ENCODE results near the gene KCTD3. TPM values are rescaled to one million over a fixed set of nuclear protein-coding genes. Genes with fewer than 3 reads are reported as not detected.
A peak's percentile ranks its signal among the peaks of the same experiment; 100 is the strongest.

The KCTD3 gene
- total and polyA plus RNA-seq, 2 donors from 2014 or later = 20.3 to 41.6 TPM

GRCh38 chr1:215581896-215582295, 14.8 kb downstream of the KCTD3 start:
- no peak overlapping the region for H3K27ac ChIP-seq (ENCODE audit: low read depth in 2 of 2, low read length in 2 of 2)
- H3K4me3 ChIP-seq (ENCODE audit: low read length in 3 of 3) = no peak overlapping the region
- DNase-seq (no peak), FAIRE-seq (no peak)
- TF ChIP-seq CTCF (IDR thresholded peaks at IDR 0.05; ENCODE audit: borderline replicate concordance, extremely low read depth, insufficient read depth) = no peak
- no peak overlapping the region for H3K9ac ChIP-seq (ENCODE audit: low read length in 3 of 3)
- no peaks in the 10 kb centered on the region for H3K9me3 ChIP-seq (ENCODE audit: control insufficient read depth in 2 of 3, insufficient read depth in 1 of 3, low read length in 3 of 3)
- no peaks in the 10 kb centered on the region for H3K27me3 ChIP-seq (ENCODE audit: control insufficient read depth, insufficient read depth, low read length)
- intact Hi-C loops (cut with DNase I) = no loop called here
- peaks cover 0 to 2% (median 0%) of the 10 kb centered on the region in 3 donors for H3K4me1 ChIP-seq (ENCODE audit: control insufficient read depth in 2 of 3, insufficient read depth in 2 of 3, low read depth in 1 of 3, low read length in 3 of 3)
- peaks cover 3 to 20% (median 9%) of the 10 kb centered on the region in 3 donors for H3K36me3 ChIP-seq (ENCODE audit: control insufficient read depth in 2 of 3, insufficient read depth in 3 of 3, low read length in 3 of 3)

- peaks cover 2 to 10% (median 9%) of the 10 kb centered on the region in 3 donors for H3K36me3 ChIP-seq (ENCODE audit: control insufficient read depth in 2 of 3, insufficient read depth in 3 of 3, low read length in 3 of 3)
- no peak overlapping the region for H3K9ac ChIP-seq (ENCODE audit: low read length in 3 of 3)
- no peak overlapping the region for H3K4me3 ChIP-seq (ENCODE audit: low read length in 3 of 3)
- TF ChIP-seq CTCF (IDR thresholded peaks at IDR 0.05; ENCODE audit: borderline replicate concordance, extremely low read depth, insufficient read depth) = no peak
- intact Hi-C loops (cut with DNase I) = no loop called here
- peak overlapping the region; percentile 36 to 81 for H3K27ac ChIP-seq (ENCODE audit: low read depth in 2 of 2, low read length in 2 of 2)
- FAIRE-seq (no peak), DNase-seq (no peak)
- no peaks in the 10 kb centered on the region for H3K27me3 ChIP-seq (ENCODE audit: control insufficient read depth, insufficient read depth, low read length)
- H3K9me3 ChIP-seq (ENCODE audit: control insufficient read depth in 2 of 3, insufficient read depth in 1 of 3, low read length in 3 of 3) = no peaks in the 10 kb centered on the region
- H3K4me1 ChIP-seq (ENCODE audit: control insufficient read depth in 2 of 3, insufficient read depth in 2 of 3, low read depth in 1 of 3, low read length in 3 of 3) = peaks cover 0 to 2% (median 0%) of the 10 kb centered on the region in 3 donors
These were observed 16.2 kb downstream of the KCTD3 start for GRCh38 chr1:215583185-215583749.

- Histone ChIP-seq H3K27me3 (ENCODE audit: control insufficient read depth, insufficient read depth, low read length) (no peaks in the 10 kb centered on the region), H3K9ac (ENCODE audit: low read length in 3 of 3) (no peak overlapping the region), H3K4me1 (ENCODE audit: control insufficient read depth in 2 of 3, insufficient read depth in 2 of 3, low read depth in 1 of 3, low read length in 3 of 3) (peaks cover 0 to 2% (median 0%) of the 10 kb centered on the region in 3 donors), H3K9me3 (ENCODE audit: control insufficient read depth in 2 of 3, insufficient read depth in 1 of 3, low read length in 3 of 3) (no peaks in the 10 kb centered on the region), H3K36me3 (ENCODE audit: control insufficient read depth in 2 of 3, insufficient read depth in 3 of 3, low read length in 3 of 3) (peaks cover 0 to 11% (median 9%) of the 10 kb centered on the region in 3 donors), H3K27ac (ENCODE audit: low read depth in 2 of 2, low read length in 2 of 2) (no peak overlapping the region), H3K4me3 (ENCODE audit: low read length in 3 of 3) (no peak overlapping the region)
- FAIRE-seq (no peak), DNase-seq (no peak)
- no peak for TF ChIP-seq CTCF (IDR thresholded peaks at IDR 0.05; ENCODE audit: borderline replicate concordance, extremely low read depth, insufficient read depth)
- intact Hi-C loops (cut with DNase I) = no loop called here
These were observed 17.3 kb downstream of the KCTD3 start for GRCh38 chr1:215584389-215584788.

All from kidney (tissue), 14 donors.